GM12801 (cell line): ENCODE data around the gene NHSL2.

Experiments used
- CTCF ChIP-seq: IDR thresholded peaks from one replicate; pipeline ENCODE4 v1.5.1; 2011; ENCODE audit warnings: control low read depth; ENCODE audit not compliant: insufficient read length; ENCODE audit errors: extremely low read depth

NHSL2 gene

GRCh38 chrX:72130156-72130761 is 219.6 kb downstream of the NHSL2 start:
- no peak for TF ChIP-seq CTCF

- no peak for TF ChIP-seq CTCF
Measured at GRCh38 chrX:72130762-72131250, 220.2 kb downstream of the NHSL2 start.

DNA sequence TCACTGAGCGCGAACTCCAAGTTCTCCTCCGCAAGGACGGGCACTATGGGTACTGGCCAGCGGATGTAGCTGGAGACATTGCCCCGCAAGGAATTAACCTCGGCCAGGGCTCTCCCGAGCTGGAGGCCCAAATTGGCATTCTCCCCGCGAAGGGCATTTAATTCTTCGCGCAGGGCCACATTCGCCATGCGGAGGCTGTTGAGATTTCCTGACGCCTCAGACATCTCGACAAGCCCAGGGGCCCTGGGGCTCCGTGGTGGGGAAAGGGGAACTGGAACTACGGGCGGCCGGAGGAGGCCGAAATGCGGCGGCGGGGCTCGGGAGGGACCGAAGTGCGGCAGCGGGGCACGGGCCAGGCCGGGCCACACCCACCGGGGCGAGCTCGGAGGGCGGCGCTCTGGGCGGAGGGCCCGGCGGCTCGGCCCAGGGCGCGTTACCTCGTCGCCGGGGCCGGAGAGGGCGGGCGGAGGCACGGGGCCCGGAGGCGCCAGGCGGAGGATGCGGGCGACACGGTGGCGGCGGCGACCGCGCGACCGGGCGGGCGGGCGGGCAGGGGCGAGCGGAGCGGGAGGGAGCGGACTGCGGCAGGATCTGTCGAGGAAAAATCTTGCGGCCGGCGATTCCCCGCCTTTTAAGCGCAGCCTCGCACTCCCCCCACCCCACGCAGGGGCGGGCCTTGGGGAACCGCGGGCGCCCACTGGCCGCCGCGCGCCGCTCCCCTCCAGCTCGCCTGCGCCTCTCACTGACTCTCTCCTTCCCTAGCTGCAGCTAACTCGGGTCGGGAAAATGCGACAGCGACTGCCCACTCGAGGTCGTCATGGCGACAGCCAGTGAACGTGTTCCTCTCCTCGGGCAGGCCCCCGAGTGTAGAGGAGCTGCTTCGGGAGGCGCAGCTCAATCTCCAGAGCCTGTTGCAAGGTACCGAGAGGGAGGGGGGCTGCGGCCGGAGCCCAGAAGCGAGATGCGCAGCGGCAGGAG is 221.0 kb downstream of the NHSL2 start, which contains the start of gene RTL5:
TSS of gene RTL5 (minus strand) at position 599 of the 978 bp plus-strand sequence.
- TF ChIP-seq CTCF = no peak

DNA sequence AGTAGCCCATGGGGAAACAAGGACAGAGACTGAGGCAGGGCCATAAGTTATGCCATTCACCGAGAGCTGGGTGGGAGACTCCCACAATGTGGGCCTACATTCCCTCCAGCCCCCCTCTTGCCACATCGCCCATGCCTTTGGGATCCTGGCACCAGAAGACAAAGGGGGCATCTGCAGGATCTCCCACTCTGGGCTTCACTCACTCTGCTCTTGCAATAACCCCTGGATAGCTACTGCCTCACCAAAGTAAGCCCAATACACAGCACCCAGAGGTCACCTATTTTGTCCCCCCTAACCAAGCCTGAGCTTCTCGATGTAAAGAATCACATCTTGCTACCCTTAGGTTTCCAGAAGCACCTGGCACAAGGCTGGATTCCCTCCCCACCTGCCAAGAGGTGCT is 221.8 kb downstream of the NHSL2 start:
- no peak for TF ChIP-seq CTCF

DNA sequence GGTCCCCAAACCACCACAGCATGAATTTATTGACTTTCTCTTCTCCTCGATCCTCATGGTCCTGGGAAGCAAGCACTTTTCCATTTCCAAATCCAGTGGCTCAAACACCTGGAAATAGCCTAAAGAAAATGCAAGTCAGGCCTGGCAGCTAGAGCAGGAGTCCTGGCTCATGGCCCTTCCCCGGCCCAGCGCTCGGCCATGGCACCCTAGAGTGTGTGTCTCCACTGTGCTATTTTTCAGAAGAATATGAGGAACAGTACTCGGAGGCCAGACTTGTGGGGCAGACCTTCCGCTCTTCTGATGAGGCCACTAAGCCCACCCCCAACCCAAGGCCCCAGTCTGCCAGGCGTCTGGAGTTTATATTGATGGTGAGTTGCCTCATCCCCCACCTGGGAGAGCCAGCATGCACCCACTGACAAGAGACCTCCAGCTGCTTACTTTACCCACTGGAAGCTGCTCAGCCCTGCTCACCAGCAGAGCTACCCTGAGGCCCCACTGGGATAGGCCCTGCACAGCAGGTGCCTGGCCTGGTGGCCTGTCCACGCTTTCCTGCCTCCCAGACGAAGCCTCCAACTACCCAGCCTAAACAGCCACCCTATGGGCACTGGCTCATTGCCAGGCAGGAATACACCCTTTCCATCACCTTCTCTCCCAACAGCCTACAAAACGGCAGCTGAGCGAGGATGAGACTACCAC is 223.4 kb downstream of the NHSL2 start:
- TF ChIP-seq CTCF = no peak

- TF ChIP-seq CTCF = no peak
Measured at GRCh38 chrX:72137846-72138495, 227.3 kb downstream of the NHSL2 start.
